GM21367 (cell line): Measurements from ENCODE around the gene TTC21B.

Experiments used
- ATAC-seq: cut with Tn5 transposase; IDR thresholded peaks from one replicate; pipeline ENCODE4 v1.9.1; 2021; ENCODE audit not compliant: unreplicated experiment

TTC21B gene

DNA sequence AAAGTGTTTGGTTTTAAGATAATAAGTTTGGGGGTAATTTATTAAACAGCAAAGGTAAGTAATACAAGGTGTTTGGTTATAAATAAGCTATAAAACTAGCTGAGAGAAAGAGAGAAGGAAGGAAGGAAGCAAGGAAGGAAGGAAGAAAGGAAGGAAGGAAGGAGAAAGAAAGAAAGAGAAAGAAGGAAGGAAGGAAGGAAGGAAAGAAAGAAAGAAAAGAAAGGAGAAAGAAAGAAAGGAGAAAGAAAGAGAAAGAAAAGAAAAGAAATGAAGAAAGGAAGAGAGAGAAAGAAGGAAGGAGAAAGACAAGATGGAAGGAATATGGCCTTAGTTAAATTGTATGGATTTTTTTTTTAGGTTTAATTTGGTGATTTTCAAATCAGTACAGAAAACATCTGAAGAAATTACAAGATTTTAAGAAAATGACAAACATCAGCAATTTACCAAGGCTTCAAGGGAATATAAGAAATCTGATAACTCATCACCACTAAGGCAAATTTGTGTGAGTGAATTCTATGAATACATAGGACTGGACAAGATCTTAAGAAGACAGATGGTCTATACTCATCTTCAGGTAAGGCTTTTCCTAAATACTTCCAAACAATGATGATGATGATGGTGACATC lies 113.1 kb downstream of the TTC21B start:
- ATAC-seq, result no peak

DNA sequence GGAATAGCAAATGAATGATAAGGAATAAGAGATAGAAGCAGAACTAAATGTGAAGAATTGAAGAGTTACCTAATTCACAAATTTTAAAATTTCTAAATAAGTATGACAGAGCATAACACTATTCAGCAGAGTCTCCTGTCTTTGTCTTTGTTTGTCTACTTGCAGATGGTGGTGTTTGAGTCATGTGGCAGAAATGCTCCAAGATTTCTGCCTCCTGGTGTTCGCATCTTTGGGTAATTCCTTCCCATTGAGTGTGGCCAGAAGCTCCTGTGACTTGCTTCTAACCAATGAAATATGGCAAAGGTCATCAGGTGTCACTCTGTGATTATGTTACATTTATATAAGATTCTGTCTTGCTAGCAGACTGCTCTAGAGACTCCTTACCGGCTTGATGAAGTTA lies 114.0 kb downstream of the TTC21B start:
- no peak for ATAC-seq

DNA sequence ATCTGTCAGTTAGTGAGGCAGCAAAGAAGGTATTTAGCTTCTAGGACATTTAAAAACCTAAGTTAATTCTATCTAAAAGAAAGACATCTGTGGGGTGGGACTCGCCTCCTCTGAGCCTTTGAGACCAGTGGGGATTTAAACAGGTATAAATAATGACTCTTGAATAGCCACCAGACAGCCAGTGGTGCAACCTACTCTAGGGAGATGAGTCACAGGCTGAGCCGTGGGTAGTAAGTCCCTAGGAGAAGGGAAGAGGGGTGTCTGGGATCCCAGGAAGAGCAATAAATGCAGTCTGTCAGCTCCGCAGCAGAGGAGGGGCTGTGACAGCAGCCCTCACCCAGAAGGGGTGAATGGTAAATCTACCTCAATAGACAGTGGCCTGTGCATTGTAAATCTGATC lies 116.5 kb downstream of the TTC21B start:
- ATAC-seq, result no peak

DNA sequence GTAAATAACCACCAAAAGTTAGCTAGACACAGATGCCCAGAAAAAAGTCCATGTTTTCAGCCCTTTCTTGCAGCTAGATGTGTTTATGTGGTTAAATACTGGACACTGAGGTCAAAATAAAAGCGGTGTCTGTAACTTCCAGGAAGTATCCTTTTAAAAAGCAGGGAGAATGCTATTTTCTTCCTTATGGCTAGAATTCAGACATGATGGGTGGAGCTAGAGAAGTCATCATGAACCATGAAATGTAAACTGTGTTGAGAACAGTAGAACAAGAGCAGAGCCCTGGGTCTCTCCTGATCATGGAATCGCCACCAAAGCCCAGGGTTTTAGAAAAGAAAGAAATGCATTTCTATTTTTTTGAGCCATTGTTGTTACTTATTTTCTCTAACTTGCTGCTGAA lies 118.2 kb downstream of the TTC21B start:
- no peak for ATAC-seq

DNA sequence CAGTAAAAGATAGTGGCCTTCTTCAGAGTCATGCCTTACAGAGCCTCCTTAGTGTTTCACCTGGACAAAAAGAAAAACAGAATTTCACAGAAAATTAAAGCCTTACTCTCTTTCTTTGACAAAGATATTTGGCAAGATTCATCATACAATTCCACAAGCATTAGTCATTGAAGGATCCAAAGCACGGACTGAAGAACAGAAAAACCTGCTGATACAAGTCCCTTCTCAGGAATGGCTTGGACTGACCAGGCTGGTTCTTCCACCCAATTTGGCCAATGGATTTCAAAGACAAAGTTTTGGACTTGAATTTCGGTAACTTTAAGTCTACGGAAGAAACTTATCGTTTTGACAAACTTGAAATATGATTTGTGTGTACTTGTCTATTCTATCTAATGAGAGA lies 120.4 kb downstream of the TTC21B start:
- ATAC-seq, result no peak

DNA sequence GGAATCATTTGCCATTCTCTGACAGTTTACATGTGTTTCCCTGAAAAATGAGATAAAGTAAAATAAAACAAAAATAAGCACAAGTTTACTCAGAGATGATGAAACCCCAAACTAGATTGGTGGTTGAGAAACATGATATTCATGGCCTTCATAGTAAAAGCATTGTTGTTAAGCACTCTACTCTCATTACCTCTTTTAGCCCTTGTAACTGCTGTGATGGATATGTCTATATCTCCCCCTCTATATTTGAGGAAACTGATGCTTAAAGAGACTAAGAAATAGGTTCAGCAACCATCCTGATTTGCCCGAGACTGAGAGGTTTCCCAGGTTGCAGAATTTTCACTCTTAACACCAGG lies 125.7 kb downstream of the TTC21B start:
- ATAC-seq, result no peak

DNA sequence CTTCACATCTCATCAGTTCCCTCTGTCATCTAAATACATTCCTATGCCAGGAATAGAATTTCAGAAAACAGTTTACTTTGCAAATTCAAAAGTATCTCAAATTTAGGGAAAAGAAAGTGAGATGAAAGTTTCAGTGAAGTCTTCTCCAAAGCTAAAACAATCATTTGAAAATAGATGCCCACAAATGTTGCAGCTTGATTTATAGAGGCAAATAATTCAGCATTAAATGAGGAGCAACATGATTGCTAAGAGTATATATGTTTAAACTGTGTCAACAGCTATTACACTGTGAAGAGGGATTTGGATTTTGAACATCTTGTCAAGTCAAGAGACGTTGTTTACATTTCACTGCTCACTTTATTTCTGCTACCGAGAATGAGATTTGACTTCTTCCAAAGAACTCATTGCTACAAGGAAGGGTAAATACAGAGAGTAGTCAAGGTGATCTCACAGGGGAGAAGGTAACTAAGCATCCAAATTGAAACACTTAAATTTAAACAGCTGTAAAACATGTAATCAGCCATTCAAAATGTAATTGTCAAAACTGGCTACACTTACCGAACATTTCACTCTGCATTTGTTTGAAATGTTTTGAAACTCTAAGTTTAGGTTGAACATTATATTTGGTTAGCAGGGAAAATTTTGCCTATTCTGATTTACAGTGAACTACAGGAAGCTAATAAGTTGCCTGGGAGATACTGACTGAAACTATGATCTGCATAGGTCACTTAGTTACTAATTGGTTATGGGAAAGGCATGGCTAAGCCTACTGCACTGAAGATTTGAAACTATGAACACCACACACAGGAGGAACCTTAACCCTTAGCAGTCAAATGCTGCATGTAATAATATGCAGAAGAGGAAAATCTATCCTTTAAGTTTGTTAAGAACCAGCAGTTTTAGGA lies 126.3 kb downstream of the TTC21B start:
- no peak for ATAC-seq

DNA sequence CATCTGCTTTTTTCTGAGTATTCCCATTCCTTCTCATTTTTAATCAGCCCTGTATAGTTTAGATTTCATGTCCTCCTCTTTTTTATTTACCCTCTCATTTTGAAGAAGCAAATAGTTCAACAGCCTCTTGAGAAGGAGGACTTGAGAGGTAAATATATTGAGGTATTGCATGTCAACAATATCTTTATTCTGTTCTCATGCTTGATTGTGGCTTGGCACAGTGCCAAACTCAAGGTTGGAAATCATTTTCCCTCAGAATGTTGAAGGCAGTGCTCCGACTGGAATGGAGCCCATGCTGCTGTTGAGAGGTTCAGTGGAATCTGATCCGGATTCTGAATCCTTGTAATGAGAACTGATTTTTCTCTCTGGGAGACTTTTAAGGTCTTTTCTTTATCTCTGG lies 128.5 kb downstream of the TTC21B start:
- ATAC-seq, result no peak
